Activated CD8-positive, alpha-beta memory T cell treated with anti-CD3 and anti-CD28 coated beads, Interleukin-2, amount 10 ng/mL, durations not matched to agents 7 days and 5 days (primary cell): ENCODE data around the gene SPPL2B. TPM values are rescaled to one million over a fixed set of nuclear protein-coding genes. Genes with fewer than 3 reads are reported as not detected.

Experiments used
- ATAC-seq: fragments of 150-1000 bp; cut with Tn5 transposase; one replicate; pipeline ENCODE4 v1.10.0; 2021; ENCODE audit warnings: moderate library complexity
- CTCF ChIA-PET: fragments of 350-600 bp; sonication (Branson Sonifier 250); formaldehyde crosslinking; loops from one replicate; lab custom pipeline; 2021; ENCODE audit warnings: antibody characterized with exemption; lab: Charles Lee
- DNase-seq: peaks from one replicate; pipeline ENCODE4 v3.0.0-alpha.2; 2020
- H3K27ac Mint-ChIP-seq: one replicate; pipeline ENCODE4 v1.8.0; 2021; ENCODE audit warnings: mild to moderate bottlenecking, mixed read lengths
- H3K27me3 Mint-ChIP-seq: one replicate; pipeline ENCODE4 v1.8.0; 2021; ENCODE audit warnings: mixed read lengths
- H3K36me3 Mint-ChIP-seq: one replicate; pipeline ENCODE4 v1.8.0; 2021; ENCODE audit warnings: mild to moderate bottlenecking, mixed read lengths
- H3K4me1 Mint-ChIP-seq: one replicate; pipeline ENCODE4 v1.8.0; 2021; ENCODE audit warnings: mixed read lengths
- H3K4me3 Mint-ChIP-seq: one replicate; pipeline ENCODE4 v1.8.0; 2021; ENCODE audit warnings: mild to moderate bottlenecking, moderate library complexity, mixed read lengths
- H3K9me3 Mint-ChIP-seq: one replicate; pipeline ENCODE4 v1.8.0; 2022; ENCODE audit warnings: low read depth, mixed read lengths
- total RNA-seq, 2 experiments: library from RNA; stranded (reverse); gene quantifications; one replicate each; pipeline ENCODE4 v1.2.3, GENCODE V29; 2021

The SPPL2B gene
- total RNA-seq, 2 experiments from 2014 or later = 63.2 to 72.4 TPM

DNA sequence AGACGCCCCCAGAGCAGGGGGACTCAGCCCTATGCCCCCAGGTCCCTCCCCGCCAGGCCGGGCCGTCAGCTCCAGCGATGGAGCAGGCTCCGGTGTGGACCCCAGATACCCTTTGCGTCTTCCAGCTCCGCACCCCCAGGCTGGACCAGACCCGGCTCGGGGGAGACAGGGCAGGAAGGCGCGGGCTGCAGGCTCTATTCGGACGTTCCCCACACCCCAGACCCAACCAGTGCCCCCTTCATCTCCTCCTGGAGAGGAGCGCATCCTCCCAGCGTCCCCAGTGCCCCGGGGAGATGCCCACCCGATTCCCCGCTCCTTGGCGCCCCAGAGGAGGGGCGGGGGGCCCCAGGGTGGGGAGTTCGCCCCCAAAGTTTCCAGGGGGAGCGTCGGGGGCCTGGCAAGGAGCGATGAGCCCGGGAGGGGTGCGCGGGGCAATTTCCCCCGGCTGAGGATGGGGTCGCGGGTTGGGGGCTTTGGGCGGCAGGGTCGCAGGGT, 20.9 kb upstream of the SPPL2B start:
- DNase-seq (no peak), ATAC-seq (no peak)
- peaks cover 10% of the 10 kb centered on the region for H3K4me1 Mint-ChIP-seq
- no peaks in the 10 kb centered on the region for H3K9me3 Mint-ChIP-seq
- no peaks in the 10 kb centered on the region for H3K36me3 Mint-ChIP-seq
- CTCF ChIA-PET = no interaction called here
- H3K4me3 Mint-ChIP-seq = no peak overlapping the region
- H3K27ac Mint-ChIP-seq = no peak overlapping the region
- peaks cover 68% of the 10 kb centered on the region for H3K27me3 Mint-ChIP-seq

DNA sequence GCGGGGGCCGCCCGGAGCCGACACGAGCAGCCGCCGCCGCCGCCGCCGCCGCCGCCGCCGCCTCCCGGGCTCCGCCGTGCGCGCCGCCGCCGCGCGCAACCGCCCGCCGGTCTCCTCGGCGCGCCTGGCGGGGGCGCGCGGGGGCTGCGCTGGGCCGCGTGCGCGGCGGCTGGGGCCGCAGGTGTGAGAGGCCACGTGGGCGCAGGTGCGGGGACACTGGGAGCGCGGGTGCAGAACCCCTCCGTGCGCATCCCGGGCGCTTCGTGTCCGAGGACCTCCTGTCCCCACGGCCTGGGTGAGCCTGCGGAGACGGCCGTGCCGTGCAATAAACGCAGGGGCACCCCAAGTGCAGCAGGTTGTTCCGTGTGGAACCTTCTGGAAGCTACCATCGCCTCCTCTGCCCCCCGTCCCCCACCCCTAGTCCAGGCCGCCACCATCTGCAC, 20.3 kb upstream of the SPPL2B start, which contains the start of gene LINGO3:
LINGO3 (minus strand) TSS at position 41 of the 443 bp plus-strand sequence. CDS start 16,378 bp downstream, outside the sequence.
- Mint-ChIP-seq H3K27me3 (peaks cover 66% of the 10 kb centered on the region), H3K27ac (no peak within 1 kb of the TSS), H3K36me3 (no peaks in the 10 kb centered on the region), H3K4me3 (no peak within 1 kb of the TSS), H3K4me1 (peaks cover 5% of the 10 kb centered on the region), H3K9me3 (no peaks in the 10 kb centered on the region)
- CTCF ChIA-PET = no interaction called here
- DNase-seq (no peak), ATAC-seq (peak; percentile 35)

DNA sequence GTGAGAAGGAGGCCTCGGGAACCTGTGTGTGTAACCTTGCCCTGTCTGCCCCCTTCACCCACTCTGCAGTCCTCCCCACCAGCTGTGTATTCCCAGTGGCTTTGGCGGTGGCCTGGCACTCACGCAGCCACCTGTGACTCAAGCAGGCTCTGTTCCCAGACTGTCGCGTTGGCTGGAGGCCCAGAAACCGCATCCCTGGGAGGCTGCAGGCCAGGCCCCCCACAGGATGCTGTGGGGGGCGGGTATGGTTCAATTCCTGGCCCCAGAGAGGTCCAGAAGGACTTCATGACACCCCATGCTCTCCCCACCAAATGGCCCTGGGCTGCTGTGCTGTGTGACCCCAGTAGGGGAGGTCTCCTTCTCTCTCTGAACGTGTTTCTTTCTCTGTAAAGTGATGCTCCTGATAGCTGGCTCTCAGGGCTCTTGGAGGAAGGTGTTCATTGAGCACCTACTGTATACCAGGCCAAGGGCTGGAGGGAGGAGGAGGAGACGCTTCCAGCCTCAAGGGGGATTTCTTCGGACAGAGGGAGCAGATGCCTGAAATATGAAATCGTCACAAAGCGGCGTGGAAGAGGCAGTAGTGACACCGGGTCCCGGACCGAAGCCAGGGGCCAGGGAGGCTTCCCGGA, 18.6 kb upstream of the SPPL2B start:
- Mint-ChIP-seq H3K9me3 (peaks cover 1% of the 10 kb centered on the region), H3K4me3 (no peak overlapping the region), H3K36me3 (peaks cover under 1% of the 10 kb centered on the region), H3K27ac (no peak overlapping the region), H3K27me3 (peaks cover 66% of the 10 kb centered on the region), H3K4me1 (peaks cover 5% of the 10 kb centered on the region)
- ATAC-seq = no peak
- CTCF ChIA-PET = interaction anchor here (0.7 kb wide), 2 partner anchors 16 to 57 kb away, joined by 3 read pairs; no protein-coding TSS in a partner anchor
- no peak for DNase-seq

DNA sequence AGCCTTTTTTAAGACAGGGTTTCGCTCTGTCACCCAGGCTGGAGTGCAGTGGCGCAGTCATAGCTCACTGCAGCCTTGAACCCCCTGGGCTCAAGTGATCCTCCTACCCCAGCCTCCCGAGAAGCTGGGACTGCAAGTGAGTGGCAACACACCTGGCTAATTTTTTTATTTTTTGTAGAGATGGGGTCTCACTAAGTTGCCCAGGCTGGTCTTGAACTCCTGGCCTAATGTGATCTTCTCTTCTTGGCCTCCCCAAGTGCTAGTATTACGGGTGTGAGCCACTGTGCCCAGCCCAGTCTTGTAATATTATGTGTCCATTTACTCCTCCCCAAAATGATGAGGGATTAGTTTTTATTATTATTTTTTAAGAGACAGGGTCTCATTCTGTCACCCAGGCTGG, 17.4 kb upstream of the SPPL2B start:
- Mint-ChIP-seq H3K36me3 (peaks cover 8% of the 10 kb centered on the region), H3K9me3 (peaks cover 5% of the 10 kb centered on the region), H3K4me1 (peaks cover 5% of the 10 kb centered on the region), H3K4me3 (no peak overlapping the region), H3K27ac (no peak overlapping the region), H3K27me3 (peaks cover 68% of the 10 kb centered on the region)
- DNase-seq (no peak), ATAC-seq (no peak)
- CTCF ChIA-PET = interaction anchor here (0.6 kb wide), 1 partner anchor 60 kb away, joined by 3 read pairs; no protein-coding TSS in a partner anchor

GRCh38 chr19:2312820-2313501, 15.5 kb upstream of the SPPL2B start:
- Mint-ChIP-seq H3K27ac (no peak overlapping the region), H3K9me3 (peaks cover 5% of the 10 kb centered on the region), H3K4me1 (peaks cover 5% of the 10 kb centered on the region), H3K4me3 (no peak overlapping the region), H3K36me3 (peaks cover 8% of the 10 kb centered on the region), H3K27me3 (peaks cover 57% of the 10 kb centered on the region)
- no peak for DNase-seq
- ATAC-seq = no peak
- CTCF ChIA-PET = interaction anchor here (0.7 to 0.8 kb wide), 2 partner anchors 11 to 20 kb away, joined by 3 to 4 read pairs; no protein-coding TSS in a partner anchor

- CTCF ChIA-PET = interaction anchor here (0.6 to 3.6 kb wide), 13 partner anchors 10 to 276 kb away, joined by 3 to 12 read pairs (median 6); no protein-coding TSS in a partner anchor
- Mint-ChIP-seq H3K27ac (no peak overlapping the region), H3K27me3 (peaks cover 37% of the 10 kb centered on the region), H3K9me3 (peaks cover 5% of the 10 kb centered on the region), H3K4me3 (no peak overlapping the region), H3K4me1 (no peaks in the 10 kb centered on the region), H3K36me3 (peaks cover 8% of the 10 kb centered on the region)
- DNase-seq (no peak), ATAC-seq (no peak)
Observed at GRCh38 chr19:2315121-2315817, 13.2 kb upstream of the SPPL2B start.

DNA sequence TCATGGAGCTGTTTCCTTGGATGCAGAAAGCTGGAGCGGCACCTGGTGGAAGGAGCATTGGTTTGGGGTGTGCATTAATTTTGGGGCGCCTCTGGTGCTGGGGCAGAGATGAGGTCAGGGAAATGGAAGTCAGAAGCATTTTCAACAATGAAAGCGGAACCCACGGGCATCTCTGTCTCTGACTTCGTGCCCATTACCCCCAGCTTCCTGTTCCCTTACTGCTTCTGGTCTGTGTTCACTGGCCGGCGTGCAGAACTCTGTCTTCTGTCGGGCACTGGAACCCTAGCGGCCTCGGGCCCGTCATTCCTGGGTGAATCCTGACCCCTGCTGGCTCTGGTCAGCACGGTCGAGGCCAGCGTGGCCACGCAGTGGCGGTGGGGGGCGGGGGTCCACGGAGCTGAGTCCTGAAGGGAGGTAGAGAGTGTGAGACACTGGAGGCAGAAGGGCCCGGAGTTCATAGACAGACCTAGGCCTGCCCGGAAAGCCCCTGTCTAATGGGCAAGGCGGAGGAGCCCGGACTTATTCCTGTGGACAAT, 12.6 kb upstream of the SPPL2B start:
- Mint-ChIP-seq H3K4me1 (no peaks in the 10 kb centered on the region), H3K27ac (no peak overlapping the region), H3K9me3 (peaks cover 5% of the 10 kb centered on the region), H3K4me3 (no peak overlapping the region), H3K27me3 (peaks cover 33% of the 10 kb centered on the region), H3K36me3 (peaks cover 8% of the 10 kb centered on the region)
- CTCF ChIA-PET = interaction anchor here (0.6 to 3.6 kb wide), 13 partner anchors 10 to 276 kb away, joined by 3 to 12 read pairs (median 6); no protein-coding TSS in a partner anchor
- DNase-seq (peak; percentile 58), ATAC-seq (peak; percentile 71)

GRCh38 chr19:2317300-2317699, 11.2 kb upstream of the SPPL2B start:
- H3K27me3 Mint-ChIP-seq = peaks cover 29% of the 10 kb centered on the region

DNA sequence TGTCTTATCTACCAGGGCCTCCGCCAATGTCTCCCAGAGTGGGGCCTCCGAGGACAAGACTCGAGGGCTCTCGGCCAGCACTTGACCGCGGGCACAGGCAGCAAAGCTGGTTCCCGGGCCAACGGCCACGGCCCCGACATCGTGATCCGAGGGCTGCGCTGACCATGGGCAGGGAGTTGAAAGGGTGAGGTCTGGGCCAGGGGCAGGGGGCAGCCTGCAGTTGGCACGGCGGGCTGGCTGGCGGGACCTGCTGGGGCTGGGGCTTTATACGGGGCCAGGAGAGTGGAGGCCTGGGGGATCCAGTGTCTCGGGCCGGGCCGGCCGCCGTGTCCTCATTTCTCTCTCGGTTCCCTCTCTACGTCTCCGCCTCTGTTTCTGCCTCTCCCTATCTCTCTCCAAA, 10.7 kb upstream of the SPPL2B start:
- Mint-ChIP-seq H3K4me1 (no peaks in the 10 kb centered on the region), H3K27ac (no peak overlapping the region), H3K9me3 (peaks cover 5% of the 10 kb centered on the region), H3K27me3 (peaks cover 28% of the 10 kb centered on the region), H3K4me3 (no peak overlapping the region), H3K36me3 (peaks cover 8% of the 10 kb centered on the region)
- ATAC-seq (no peak), DNase-seq (no peak)
- CTCF ChIA-PET = interaction anchor here (1.0 to 2.5 kb wide), 2 partner anchors 18 to 162 kb away, joined by 3 to 6 read pairs; no protein-coding TSS in a partner anchor

More at GRCh38 chr19:2317300-2317699, 11.2 kb upstream of the SPPL2B start:
- Mint-ChIP-seq H3K27ac (no peak overlapping the region), H3K4me3 (no peak overlapping the region), H3K9me3 (peaks cover 5% of the 10 kb centered on the region), H3K36me3 (peaks cover 8% of the 10 kb centered on the region), H3K4me1 (no peaks in the 10 kb centered on the region)
- CTCF ChIA-PET = interaction anchor here (2.5 to 2.8 kb wide), 3 partner anchors 12 to 161 kb away, joined by 6 to 8 read pairs (median 7); no protein-coding TSS in a partner anchor
- ATAC-seq = no peak
- DNase-seq = no peak

DNA sequence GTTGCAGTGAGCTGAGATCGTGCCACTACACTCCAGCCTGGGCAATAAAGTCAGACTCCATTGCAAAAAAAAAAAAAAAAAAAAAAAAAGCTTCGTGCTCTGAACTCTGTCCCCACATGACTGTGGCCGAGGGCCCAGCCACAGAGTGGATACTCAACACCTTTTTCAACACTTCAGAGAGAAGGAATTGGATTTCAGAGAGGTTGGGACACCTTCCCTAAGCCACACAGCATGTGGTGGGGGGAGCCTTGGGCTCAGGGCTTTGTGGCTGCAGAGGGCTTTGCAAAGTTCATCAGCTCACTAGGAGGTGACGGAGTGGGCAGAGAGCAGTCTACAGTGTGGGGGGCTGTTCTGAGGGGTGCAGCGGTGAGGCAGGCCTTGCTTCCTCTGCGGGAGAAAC, 9.6 kb upstream of the SPPL2B start:
- CTCF ChIA-PET = interaction anchor here (1.0 kb wide), 1 partner anchor 19 kb away, joined by 3 read pairs; no protein-coding TSS in a partner anchor
- no peak for ATAC-seq

DNA sequence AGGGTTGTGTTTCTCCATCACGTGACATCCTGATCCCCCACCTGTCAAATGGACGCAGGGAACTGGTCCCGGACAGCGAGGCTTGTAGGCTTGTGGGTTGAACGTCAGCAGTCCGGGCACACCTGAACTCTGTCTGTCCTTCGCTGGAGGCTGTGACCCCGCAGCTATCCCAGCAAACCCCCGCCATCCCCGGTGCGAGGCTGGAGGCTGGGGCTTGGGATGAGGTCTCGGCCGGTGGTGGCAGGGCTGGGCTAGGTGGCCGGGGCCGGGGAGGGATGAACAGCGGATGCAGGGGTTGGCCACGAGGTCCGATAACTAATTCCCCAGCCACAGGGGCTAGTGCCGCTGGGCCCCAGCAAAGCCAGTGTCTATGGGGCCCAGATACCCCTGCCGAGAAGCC, 8.9 kb upstream of the SPPL2B start:
- Mint-ChIP-seq H3K27ac (no peak overlapping the region), H3K4me3 (no peak overlapping the region), H3K4me1 (no peaks in the 10 kb centered on the region), H3K27me3 (peaks cover 12% of the 10 kb centered on the region), H3K9me3 (peaks cover 5% of the 10 kb centered on the region), H3K36me3 (peaks cover 11% of the 10 kb centered on the region)
- DNase-seq (no peak), ATAC-seq (no peak)
- CTCF ChIA-PET = no interaction called here

More for the DNA sequence above, 9.6 kb upstream of the SPPL2B start:
- H3K4me1 Mint-ChIP-seq = no peaks in the 10 kb centered on the region
- peaks cover 17% of the 10 kb centered on the region for H3K27me3 Mint-ChIP-seq
- H3K9me3 Mint-ChIP-seq = peaks cover 5% of the 10 kb centered on the region
- H3K27ac Mint-ChIP-seq = no peak overlapping the region
- H3K4me3 Mint-ChIP-seq = no peak overlapping the region
- DNase-seq = no peak
- H3K36me3 Mint-ChIP-seq = peaks cover 10% of the 10 kb centered on the region

GRCh38 chr19:2320049-2320448, 8.4 kb upstream of the SPPL2B start:
- Mint-ChIP-seq H3K9me3 (peaks cover 1% of the 10 kb centered on the region), H3K36me3 (peaks cover 8% of the 10 kb centered on the region), H3K27ac (no peak overlapping the region), H3K4me3 (no peak overlapping the region), H3K4me1 (no peaks in the 10 kb centered on the region), H3K27me3 (peaks cover 8% of the 10 kb centered on the region)
- ATAC-seq = no peak
- DNase-seq = no peak
- CTCF ChIA-PET = interaction anchor here (2.1 kb wide), 1 partner anchor 84 kb away, joined by 4 read pairs; no protein-coding TSS in a partner anchor
